A673 (cell line): ENCODE results near the gene ATP8B1. TPM values are rescaled to one million over a fixed set of nuclear protein-coding genes. Genes with fewer than 3 reads are reported as not detected.
A peak's percentile ranks its signal among the peaks of the same experiment; 100 is the strongest.

ENCODE experiments used
- BruUV-seq: library from RNA; stranded (reverse); fragments of 400-500 nt; replicated peaks from 2 replicates; lab custom pipeline; 2021; lab: Mats Ljungman, UMichigan
- CTCF ChIA-PET: fragments of 300-600 bp; sonication (Branson Sonifier 250); formaldehyde crosslinking; loops from one replicate; lab custom pipeline; 2022; ENCODE audit warnings: antibody characterized with exemption; lab: Charles Lee
- POLR2A ChIA-PET: fragments of 300-600 bp; sonication (Branson Sonifier 250); formaldehyde crosslinking; loops from one replicate; lab custom pipeline; 2022; ENCODE audit warnings: antibody characterized with exemption; ENCODE audit not compliant: low non-redundant PET; lab: Charles Lee
- DNase-seq: peaks from one replicate; pipeline ENCODE4 v3.0.0-alpha.2; 2015; ENCODE audit warnings: low spot score
- H3K27ac ChIP-seq: fragments of 200-600 bp; sonication (generic); 2 replicates; pipeline ENCODE4 v1.5.1; 2016; ENCODE audit warnings: mixed run types, low read depth, mild to moderate bottlenecking, mixed read lengths, antibody characterized with exemption, low read length; ENCODE audit not compliant: poor library complexity, severe bottlenecking
- H3K27me3 ChIP-seq: fragments of 200-600 bp; sonication (generic); replicated peaks from 2 replicates; pipeline ENCODE4 v1.6.1; 2017; ENCODE audit warnings: mixed run types, low read depth, mild to moderate bottlenecking, mixed read lengths, antibody characterized with exemption, low read length; ENCODE audit not compliant: insufficient read depth, poor library complexity
- H3K36me3 ChIP-seq: fragments of 200-600 bp; sonication (generic); 2 replicates; pipeline ENCODE4 v1.6.1; 2016; ENCODE audit warnings: mixed run types, mild to moderate bottlenecking, mixed read lengths, antibody characterized with exemption, low read length; ENCODE audit not compliant: insufficient read depth, poor library complexity, severe bottlenecking
- H3K4me1 ChIP-seq: fragments of 200-600 bp; sonication (generic); 2 replicates; pipeline ENCODE4 v1.6.1; 2017; ENCODE audit warnings: mixed run types, mild to moderate bottlenecking, mixed read lengths, antibody characterized with exemption, low read length; ENCODE audit not compliant: insufficient read depth, poor library complexity, severe bottlenecking
- H3K4me3 ChIP-seq: fragments of 200-600 bp; sonication (generic); 2 replicates; pipeline ENCODE4 v1.5.1; 2016; ENCODE audit warnings: low read depth, mixed run types, mild to moderate bottlenecking, mixed read lengths, low read length; ENCODE audit not compliant: poor library complexity, severe bottlenecking
- H3K9me3 ChIP-seq: fragments of 200-600 bp; sonication (generic); 2 replicates; pipeline ENCODE4 v1.6.1; 2016; ENCODE audit warnings: mixed run types, low read depth, mild to moderate bottlenecking, mixed read lengths, antibody characterized with exemption, low read length; ENCODE audit not compliant: poor library complexity, severe bottlenecking
- EZH2 ChIP-seq: fragments of 200-600 bp; sonication (generic); IDR thresholded peaks from 2 replicates; pipeline ENCODE4 v1.6.1; 2017; ENCODE audit warnings: borderline replicate concordance, low read depth, mild to moderate bottlenecking, mixed read lengths, antibody characterized with exemption, low read length; ENCODE audit not compliant: poor library complexity, severe bottlenecking
- intact Hi-C: fragments of 100-400 bp; cut with micrococcal nuclease; formaldehyde crosslinking; loops from one replicate; pipeline ENCODE4 v1.10.0; 2022; ENCODE audit not compliant: unreplicated experiment
- total RNA-seq: library from RNA; stranded (reverse); gene quantifications from 2 replicates; pipeline ENCODE4 v1.2.3, GENCODE V29; 2021
- TF ChIP-seq, protein P1 (sequence below): fragments of 300-800, 200-600 bp; sonication (generic); conservative IDR thresholded peaks from 2 replicates; pipeline ENCODE4 v1.5.1; 2017; ENCODE audit warnings: low read depth, mild to moderate bottlenecking, antibody characterized with exemption, low read length, moderate library complexity, mixed read lengths

The ATP8B1 gene
- total RNA-seq, 1 experiment from 2014 or later, result 35.6 TPM

DNA sequence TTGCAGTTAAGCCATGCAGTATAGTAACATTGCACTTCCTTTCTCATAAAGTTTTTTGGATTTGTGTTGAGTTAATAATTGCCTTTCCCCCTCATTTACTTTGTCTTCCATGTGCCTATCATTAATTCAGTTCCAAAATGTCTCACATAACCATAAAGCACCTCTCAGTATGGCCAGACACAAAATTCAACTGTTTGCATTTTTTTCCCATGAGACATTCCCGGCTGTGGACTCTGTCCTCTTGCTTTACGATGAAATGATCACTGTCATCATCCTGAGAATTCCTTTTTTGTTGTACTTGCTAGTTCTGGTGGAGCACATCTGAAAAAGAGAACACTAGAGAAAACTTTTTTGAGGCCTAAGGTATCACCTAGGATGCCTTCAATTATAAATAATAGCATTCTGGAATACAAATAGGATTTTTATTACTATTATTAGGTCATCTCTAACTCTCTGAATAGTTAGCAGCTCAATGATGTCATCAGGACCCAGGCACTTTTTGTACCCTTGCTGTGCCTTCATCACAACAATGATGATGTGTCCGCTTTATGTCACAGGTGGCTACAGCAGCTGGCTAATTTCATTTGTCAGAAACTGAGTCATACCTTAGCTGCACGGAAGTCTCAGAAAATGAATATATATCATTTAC is 8.5 kb upstream of the ATP8B1 start:
- Histone ChIP-seq H3K27ac (no peak overlapping the region), H3K4me1 (peaks cover 30% of the 10 kb centered on the region), H3K9me3 (peaks cover 15% of the 10 kb centered on the region), H3K36me3 (no peaks in the 10 kb centered on the region), H3K27me3 (no peaks in the 10 kb centered on the region), H3K4me3 (no peak overlapping the region)
- intact Hi-C loops, result no loop called here
- no TSS peak for BruUV-seq
- no peak for TF ChIP-seq EZH2
- TF ChIP-seq, protein P1, sequence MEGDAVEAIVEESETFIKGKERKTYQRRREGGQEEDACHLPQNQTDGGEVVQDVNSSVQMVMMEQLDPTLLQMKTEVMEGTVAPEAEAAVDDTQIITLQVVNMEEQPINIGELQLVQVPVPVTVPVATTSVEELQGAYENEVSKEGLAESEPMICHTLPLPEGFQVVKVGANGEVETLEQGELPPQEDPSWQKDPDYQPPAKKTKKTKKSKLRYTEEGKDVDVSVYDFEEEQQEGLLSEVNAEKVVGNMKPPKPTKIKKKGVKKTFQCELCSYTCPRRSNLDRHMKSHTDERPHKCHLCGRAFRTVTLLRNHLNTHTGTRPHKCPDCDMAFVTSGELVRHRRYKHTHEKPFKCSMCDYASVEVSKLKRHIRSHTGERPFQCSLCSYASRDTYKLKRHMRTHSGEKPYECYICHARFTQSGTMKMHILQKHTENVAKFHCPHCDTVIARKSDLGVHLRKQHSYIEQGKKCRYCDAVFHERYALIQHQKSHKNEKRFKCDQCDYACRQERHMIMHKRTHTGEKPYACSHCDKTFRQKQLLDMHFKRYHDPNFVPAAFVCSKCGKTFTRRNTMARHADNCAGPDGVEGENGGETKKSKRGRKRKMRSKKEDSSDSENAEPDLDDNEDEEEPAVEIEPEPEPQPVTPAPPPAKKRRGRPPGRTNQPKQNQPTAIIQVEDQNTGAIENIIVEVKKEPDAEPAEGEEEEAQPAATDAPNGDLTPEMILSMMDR, result no peak
- CTCF ChIA-PET, result no interaction called here
- no peak for DNase-seq
- POLR2A ChIA-PET, result interaction anchor here (0.6 kb wide), 1 partner anchor 170 kb away, joined by 5 read pairs; no protein-coding TSS in a partner anchor

DNA sequence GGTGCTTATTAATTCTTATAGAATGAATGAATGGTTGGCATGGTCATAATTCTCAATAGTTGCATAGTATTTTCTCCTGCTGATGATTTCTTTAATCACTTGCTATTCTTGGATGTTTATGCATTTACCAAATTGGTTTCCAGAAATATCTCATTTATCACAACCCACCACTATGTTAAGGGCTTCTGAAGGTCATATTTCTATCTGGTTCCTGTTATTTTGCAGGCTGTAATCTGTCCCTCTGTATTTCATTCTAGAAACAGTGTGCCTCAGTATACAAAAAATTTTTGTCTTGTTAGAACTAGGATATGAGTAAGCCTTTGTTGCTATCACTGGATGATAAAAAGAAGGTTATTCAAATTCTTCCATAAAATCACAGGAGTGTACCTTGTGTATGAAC is 6.1 kb upstream of the ATP8B1 start:
- peaks cover 34% of the 10 kb centered on the region for H3K4me1 ChIP-seq
- no peak overlapping the region for H3K4me3 ChIP-seq
- peaks cover 15% of the 10 kb centered on the region for H3K9me3 ChIP-seq
- BruUV-seq, result no TSS peak
- DNase-seq, result no peak
- intact Hi-C loops, result loop anchor here (5.0 kb wide), 2 partner anchors 48 to 187 kb away; partner anchors contain the start of gene NARS1
- TF ChIP-seq EZH2, result no peak
- TF ChIP-seq, protein P1, result no peak
- POLR2A ChIA-PET, result no interaction called here
- CTCF ChIA-PET, result no interaction called here
- H3K27ac ChIP-seq, result peak overlapping the region; percentile 57
- no peaks in the 10 kb centered on the region for H3K36me3 ChIP-seq
- no peaks in the 10 kb centered on the region for H3K27me3 ChIP-seq

DNA sequence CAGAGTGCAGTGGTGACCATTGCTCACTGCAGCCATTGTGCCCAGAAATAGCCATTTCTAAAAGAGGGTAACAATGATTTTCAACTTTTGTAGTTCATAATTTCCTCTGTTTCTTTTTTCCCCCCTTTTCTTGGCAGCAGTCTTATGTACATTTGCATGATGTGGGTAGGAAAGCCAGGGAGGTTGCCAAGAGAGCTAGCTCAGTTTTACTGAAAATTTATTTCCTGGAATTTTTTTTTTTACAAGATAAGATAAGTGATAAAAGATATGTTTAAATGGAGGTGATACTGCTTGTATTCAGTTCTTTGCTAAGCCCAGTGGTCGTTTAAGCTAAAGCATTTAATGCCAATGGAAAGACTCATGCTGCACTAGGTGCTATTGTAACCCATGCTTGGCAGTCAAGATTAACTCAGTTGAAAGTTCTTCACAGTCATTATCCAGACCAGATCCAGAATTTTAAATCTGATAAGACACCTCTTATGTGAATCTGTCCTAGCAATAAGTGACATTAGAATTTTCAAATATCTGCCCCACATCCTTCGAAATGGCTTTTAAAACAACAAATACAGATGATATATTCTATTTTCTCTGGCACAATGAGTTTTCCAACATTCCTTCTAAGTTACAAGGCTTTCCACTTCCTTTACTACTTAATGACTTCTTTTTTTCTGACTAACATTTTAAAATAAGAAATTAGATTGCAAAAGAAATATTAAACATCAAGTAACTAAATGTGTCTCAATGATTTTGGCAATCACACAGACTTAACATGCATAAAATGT is 4.4 kb upstream of the ATP8B1 start:
- Histone ChIP-seq H3K27ac (peak overlapping the region; percentile 57), H3K4me1 (peaks cover 34% of the 10 kb centered on the region), H3K36me3 (no peaks in the 10 kb centered on the region), H3K9me3 (peaks cover 7% of the 10 kb centered on the region), H3K27me3 (no peaks in the 10 kb centered on the region), H3K4me3 (no peak overlapping the region)
- BruUV-seq, result no TSS peak
- peak; percentile 53 for DNase-seq
- TF ChIP-seq, protein P1, result no peak
- no peak for TF ChIP-seq EZH2
- CTCF ChIA-PET, result no interaction called here
- POLR2A ChIA-PET, result interaction anchor here (0.7 kb wide), 1 partner anchor 75 kb away, joined by 4 read pairs; no protein-coding TSS in a partner anchor
- intact Hi-C loops, result loop anchor here (2.0 to 5.0 kb wide), 3 partner anchors 19 to 185 kb away; partner anchors contain the start of gene NARS1
